ENCODE results near the gene TRIM66.

Gene TRIM66

DNA sequence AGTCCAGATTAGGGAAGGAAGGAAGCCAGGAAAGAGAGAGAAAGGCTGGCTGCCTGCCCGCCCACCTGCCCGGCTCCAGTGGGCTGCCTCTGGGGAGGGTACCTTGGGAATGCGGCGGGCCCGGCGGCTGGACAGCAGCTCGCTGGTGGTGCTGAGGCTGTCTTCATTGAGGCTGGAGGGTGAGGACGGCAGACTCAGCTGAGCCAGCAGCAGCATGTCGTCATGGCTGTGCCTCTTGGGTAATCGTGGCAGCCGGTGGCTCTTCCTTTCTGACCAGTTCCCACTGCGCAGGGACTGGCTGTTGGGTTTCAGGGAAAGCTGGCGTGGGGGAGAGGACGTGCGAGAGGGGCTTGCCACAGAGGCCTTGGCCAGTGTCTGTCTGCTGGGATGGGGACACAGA lies 33.0 kb upstream of the TRIM66 start:
- no peak for DNase-seq (ENCODE audit: low spot score)
- no peak for FAIRE-seq

GRCh38 chr11:8714622-8715225 lies 32.3 kb upstream of the TRIM66 start:
- FAIRE-seq: no peak
- no peak for DNase-seq (ENCODE audit: low spot score)

- DNase-seq (ENCODE audit: low spot score) (no peak), FAIRE-seq (no peak)
Measured at GRCh38 chr11:8713760-8714454, 31.4 kb upstream of the TRIM66 start.

GRCh38 chr11:8712506-8712905 lies 30.0 kb upstream of the TRIM66 start:
- FAIRE-seq: no peak
- no peak for DNase-seq (ENCODE audit: low spot score)

GRCh38 chr11:8711895-8712442 lies 29.5 kb upstream of the TRIM66 start:
- DNase-seq (ENCODE audit: low spot score): no peak
- no peak for FAIRE-seq

GRCh38 chr11:8709777-8710176 lies 27.3 kb upstream of the TRIM66 start:
- DNase-seq (ENCODE audit: low spot score): no peak
- FAIRE-seq: no peak

DNA sequence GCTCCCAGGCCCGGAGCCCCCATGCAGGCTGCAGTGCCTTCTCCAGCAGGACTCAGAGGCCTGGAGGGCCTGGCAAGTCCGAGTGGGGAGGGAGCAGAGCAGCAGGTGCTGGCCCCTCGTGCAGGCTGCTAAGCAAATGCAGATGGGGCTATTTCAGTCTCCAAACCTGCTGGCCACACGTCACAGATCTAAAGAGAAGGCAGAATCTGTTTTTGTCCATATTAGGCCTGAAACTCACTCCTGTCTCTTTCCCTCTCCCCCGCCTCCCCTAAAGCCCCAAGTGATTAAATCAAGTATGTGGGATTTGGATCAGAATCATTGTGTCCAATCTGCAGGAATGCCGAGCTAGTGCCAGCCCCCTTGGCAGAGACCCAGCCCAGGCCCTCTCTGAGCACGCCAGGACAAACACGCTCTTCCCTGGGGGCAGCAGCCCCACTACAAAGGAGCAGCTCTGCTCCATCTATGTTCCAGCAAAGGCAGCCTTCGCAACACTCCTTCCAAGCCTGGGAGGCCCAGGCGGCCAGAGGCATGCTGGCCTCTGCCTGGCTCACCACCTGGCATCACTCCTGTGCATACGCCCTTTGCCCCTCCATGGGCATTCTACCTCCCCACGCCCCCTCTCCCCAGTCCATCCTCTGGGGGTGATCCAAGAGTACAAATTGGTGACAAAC lies 26.7 kb upstream of the TRIM66 start:
- DNase-seq (ENCODE audit: low spot score): no peak
- FAIRE-seq: no peak

- DNase-seq (ENCODE audit: low spot score): no peak
Measured at GRCh38 chr11:8707541-8708191, 25.2 kb upstream of the TRIM66 start.

DNA sequence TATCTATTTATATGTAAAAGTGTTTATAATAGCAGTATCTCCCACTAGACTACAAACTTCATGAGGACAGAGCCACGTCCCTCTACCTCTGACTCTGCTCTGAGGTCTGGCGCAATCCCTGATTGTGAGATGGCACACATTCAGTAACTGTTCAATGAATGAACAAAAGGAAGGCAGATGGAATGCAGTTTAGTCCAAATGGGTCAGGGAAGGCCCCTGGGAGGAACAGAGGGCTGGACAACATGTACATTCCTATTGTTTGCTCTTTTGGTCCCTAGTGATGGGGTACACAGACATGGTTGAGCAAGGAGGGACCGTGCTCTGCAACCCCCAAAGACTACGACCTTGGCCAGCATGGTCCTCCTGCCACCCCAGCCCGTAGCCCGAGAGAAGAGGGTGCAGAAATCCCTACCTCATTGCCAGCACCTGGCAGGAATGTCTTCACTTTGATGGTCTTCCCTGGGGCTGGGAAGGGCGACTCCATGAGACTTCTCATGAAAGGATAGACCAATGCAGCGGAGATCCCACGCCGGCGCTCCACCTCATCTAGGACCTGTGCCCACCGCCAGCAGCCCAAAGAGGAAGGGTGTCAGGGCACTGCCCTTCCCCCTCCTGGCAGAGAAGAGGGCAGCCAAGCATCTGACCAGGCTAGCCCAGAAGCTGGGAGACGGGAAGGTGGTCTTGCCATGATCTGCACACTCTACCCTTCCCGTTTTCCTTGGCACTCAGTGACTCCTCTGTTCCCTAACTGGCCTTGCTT lies 24.4 kb upstream of the TRIM66 start:
- FAIRE-seq (no peak), DNase-seq (ENCODE audit: low spot score) (no peak)

More at GRCh38 chr11:8707541-8708191, 25.2 kb upstream of the TRIM66 start:
- FAIRE-seq: no peak

GRCh38 chr11:8705146-8705545 lies 22.7 kb upstream of the TRIM66 start:
- no peak for DNase-seq (ENCODE audit: low spot score)
- FAIRE-seq: no peak

GRCh38 chr11:8704136-8704535 lies 21.7 kb upstream of the TRIM66 start:
- no peak for DNase-seq (ENCODE audit: low spot score)
- no peak for FAIRE-seq

DNA sequence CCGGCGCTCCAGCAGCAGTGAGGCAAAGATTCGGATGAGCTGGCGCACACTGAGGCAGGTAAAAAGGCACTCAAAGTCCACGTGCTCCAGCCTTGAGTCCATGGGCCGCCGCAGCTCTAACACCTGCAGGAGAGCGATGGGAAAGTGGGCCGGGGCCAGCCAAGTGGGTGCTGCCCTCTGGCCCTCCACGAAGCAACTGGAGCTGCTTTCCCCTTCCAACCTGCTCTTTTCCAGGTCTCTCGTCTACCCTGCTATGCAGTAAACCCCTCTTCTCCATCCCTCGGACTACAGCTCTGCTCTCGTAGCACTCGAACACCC lies 20.1 kb upstream of the TRIM66 start:
- FAIRE-seq (no peak), DNase-seq (ENCODE audit: low spot score) (no peak)

DNA sequence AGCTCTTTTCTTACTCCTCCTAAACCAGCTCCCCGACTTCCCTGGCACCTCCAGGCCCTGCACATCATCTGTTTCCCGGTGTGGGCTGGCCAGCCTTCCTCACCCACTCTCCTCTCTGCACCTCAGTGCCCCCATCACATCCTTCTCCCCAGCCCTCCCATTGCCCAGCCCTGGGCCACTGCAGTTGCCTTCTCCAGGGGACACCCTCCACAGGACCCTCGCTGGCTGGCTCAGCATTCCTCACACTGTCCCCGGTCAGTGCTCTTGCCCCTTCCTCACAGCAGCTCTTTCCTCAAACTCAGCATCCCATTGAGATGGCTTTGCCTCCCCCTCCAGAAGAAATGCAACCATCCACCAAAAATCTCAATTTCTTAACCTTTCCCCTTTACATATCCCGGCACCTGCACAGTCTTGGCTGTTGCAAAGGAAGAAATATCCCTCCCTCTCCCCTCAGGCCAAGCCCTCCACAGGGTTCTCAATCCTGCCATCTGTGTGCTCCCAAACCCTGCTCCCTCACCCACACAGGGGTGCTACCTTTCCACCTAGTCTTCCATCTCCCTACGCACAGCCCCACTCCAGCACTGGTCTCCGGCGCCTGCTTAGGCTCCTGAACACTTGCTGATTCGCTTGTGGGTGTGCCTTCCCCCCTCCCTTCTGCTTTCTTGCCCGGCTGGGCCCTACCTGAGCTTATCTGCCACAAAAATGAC lies 19.6 kb upstream of the TRIM66 start:
- no peak for FAIRE-seq
- no peak for DNase-seq (ENCODE audit: low spot score)

DNA sequence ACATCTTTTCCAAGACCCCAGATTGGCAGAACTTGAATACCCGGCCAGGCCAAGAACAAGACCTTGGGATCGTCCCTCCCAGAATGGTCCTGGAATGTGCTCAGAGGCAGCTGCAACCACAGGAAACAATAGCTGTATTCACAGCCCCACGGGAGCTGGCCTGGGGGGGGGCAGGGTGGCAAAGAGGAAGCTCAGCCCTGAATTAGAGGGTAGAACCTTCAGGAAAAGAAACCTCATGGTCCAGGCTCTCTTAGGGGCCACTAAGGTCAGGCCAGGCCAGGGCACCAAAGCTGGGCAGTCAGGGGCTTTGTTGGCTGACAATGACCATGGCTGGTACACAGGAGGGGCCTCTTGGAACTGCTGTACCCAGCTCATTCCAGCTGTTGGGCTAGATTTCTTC lies 17.4 kb upstream of the TRIM66 start:
- FAIRE-seq: no peak
- DNase-seq (ENCODE audit: low spot score): peak; percentile 88

DNA sequence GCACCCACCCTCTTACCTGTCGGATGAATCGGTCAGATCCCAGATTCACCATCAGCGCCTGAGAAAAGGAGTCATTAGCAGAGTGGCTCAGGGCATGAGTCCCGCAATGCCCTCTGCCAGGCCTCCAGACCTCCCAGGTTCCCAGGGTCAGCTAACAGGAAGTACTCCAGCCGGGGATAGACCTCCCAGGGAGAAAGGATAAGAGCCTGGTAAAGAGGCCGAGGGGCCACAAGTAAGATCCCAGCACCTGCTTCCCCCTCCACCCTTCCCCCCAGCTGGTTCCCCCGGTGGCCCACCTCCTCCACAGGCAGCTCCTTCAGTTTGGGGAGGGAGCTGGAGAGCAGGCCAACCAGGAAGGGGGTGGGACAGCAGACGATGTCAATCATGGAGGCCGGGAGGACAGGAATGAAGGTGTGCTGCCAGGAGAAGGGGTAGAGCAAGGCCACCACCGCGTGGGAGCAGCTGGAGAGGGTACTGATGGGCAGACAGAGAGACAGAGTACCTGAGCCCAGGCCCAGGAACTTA lies 16.5 kb upstream of the TRIM66 start:
- DNase-seq (ENCODE audit: low spot score) (no peak), FAIRE-seq (peak; percentile 58)

- no peak for FAIRE-seq
- no peak for DNase-seq (ENCODE audit: low spot score)
Measured at GRCh38 chr11:8698379-8698851, 15.9 kb upstream of the TRIM66 start.

DNA sequence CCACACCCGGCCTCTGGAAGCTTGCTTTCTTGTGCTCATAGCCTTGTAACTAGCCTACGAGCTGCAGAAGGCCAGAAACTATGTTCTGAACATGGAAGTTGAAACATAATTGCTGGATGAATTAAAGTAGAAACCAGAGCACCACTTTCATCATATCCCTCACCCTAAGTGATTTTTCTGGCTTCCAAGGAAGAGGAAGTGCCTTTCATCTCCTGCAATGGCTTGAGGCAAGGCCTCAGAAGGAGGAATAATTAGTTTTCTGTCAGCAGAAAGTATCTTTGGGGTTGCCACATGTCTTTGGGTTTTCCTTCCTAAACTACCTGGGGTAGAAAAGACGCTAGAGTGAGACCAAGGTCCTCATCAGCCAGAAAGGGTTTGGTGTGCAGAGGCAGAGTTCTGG lies 14.6 kb upstream of the TRIM66 start:
- no peak for FAIRE-seq
- no peak for DNase-seq (ENCODE audit: low spot score)

DNA sequence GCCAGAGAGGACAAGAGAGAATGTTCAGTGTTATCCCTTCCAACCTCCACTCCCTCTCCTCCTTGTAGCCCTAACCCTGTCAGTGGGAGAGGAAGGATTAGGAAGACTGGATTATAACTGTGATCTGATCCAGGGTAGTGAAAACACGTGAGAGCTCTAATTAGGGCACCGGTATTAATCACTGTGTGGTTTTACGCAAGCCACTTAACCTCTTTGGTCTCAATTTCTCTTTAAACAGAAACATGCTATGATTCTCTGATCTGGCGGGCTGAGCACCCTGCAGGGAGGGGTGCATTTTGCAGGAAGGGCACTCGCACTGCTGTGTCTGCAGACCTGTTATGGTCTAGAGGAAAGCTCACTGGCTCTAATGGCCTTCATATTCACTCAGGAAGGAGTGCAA lies 11.7 kb upstream of the TRIM66 start:
- FAIRE-seq: no peak
- no peak for DNase-seq (ENCODE audit: low spot score)

- no peak for FAIRE-seq
Measured at GRCh38 chr11:8693555-8693954, 11.1 kb upstream of the TRIM66 start.

GRCh38 chr11:8693010-8693551 lies 10.6 kb upstream of the TRIM66 start:
- no peak for DNase-seq (ENCODE audit: low spot score)
- FAIRE-seq: no peak

More at GRCh38 chr11:8693555-8693954, 11.1 kb upstream of the TRIM66 start:
- no peak for DNase-seq (ENCODE audit: low spot score)

Measured in urothelium cell line (cell line).